ENCODE results near the gene SGMS1.

GRCh38 chr10:50629495-50630122 is 5.9 kb upstream of the SGMS1 start:
- TF ChIP-seq CTCF (conservative IDR thresholded peaks at IDR 0.05 in 1 of 2, IDR thresholded peaks at IDR 0.05 in 1 of 2; ENCODE audit: extremely low read depth in 1 of 2, insufficient read depth in 1 of 2, low read depth in 1 of 2, low read length in 2 of 2) (no peak), EZH2 (IDR thresholded peaks at IDR 0.05; ENCODE audit: borderline replicate concordance, low read length) (no peak)

Measured in mammary epithelial cell (primary cell).